GM18907 (cell line): ENCODE data around the gene TBC1D2.
"Not testable (repeated sequence)": the region's sequence is repeated elsewhere in the genome, so short reads cannot be mapped to it uniquely, and the experiment has no call there.

Source experiments
- ATAC-seq: cut with Tn5 transposase; IDR thresholded peaks from one replicate; pipeline ENCODE4 v1.9.1; 2021; ENCODE audit warnings: mild to moderate bottlenecking, moderate library complexity; ENCODE audit not compliant: unreplicated experiment

TBC1D2 gene

DNA sequence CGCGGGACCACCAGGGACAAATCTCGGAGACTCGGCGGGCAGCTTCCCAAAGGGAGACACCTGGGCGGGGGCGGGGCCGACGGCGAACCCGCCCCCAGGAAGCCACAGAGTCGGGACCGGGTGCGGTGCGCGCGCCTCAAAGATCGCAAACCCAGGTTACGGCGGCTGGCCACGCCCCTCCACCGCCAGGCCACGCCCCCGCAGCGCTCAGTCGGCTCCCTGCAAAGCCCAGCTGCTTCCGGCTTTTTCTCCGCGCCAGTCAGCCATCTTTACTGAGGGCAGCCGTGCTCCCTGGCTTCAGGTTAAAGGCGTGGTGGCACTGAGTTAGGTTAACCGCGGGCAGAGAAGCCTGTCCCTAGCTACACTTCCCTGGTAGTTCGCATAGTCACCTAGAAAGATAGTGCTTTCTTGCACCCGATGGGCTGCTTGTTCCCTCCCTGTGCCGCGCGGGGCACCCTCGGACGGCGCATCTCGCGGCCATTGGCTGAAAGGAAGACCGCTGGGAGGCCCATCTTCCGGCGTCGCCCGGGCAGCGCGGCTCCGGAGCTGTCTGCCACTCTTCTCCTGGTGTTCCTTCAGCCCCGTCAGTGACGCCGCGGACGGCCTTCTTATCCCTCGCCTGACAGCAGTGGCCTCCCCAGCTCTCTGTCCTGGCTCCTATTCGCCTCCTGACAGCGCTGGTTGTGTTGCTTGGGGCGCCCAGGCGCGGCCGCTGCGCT is at the start of gene TBC1D2:
Gene TBC1D2, minus strand, starts transcription at position 72 of the 719 bp plus-strand sequence. CDS start 108 bp downstream, outside the sequence.
- peak; percentile 91 for ATAC-seq

DNA sequence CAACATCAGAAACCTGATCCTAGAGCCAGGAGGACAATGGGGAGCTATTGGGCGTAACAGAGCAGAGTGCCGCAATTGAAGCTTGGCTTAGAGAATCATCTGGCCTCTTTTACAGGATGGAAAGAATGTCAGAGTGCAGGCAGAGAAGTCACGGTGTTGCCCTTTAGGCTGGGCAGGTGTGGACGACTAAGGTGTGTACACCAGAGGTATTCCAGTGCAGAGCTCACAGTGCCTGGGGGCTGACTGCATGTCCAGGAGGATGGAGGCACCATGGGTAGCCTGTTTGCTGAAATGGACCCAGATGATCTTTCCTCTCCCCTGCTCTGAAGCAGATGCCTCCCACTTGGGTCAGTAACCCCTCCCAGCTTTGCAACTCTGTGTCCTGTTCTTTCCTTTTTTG is 48.9 kb upstream of the TBC1D2 start:
- ATAC-seq, result no peak

- no peak for ATAC-seq
Observed at GRCh38 chr9:98303633-98304125, 48.2 kb upstream of the TBC1D2 start.

DNA sequence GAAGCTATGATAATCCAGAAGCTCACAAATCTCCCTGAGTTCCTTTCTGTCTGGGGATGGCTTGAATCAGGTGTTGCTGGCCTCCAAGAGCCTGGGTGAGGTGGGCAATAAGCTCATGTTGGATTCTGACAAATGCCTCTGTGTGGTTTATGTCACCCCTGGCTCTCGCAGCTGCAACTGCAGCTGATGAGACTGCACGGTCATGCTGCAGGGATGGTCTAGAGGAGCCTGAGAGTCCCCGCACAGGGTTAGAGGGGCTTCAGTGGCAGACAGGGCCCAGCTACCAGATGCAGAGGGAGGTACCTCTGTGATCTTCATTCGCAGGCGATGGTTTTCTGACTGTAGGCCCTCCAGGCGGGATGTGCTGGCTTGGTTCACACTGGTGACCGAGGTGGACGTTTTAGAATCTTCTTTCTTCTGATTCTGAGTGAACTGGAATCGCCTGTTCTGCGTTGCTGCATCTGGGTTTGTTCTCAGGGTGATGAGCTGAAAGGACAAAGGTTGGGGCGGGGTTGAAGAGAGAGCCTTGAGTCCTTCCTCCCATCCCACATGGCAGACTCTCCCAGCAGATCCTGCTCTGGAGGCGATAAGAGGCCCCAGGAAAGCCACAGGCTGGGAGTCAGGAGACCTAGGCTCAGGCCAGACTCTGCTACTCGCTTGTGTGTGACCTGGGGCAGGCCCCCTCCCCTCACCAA is 47.6 kb upstream of the TBC1D2 start:
- no peak for ATAC-seq

GRCh38 chr9:98302150-98302549 is 46.7 kb upstream of the TBC1D2 start:
- no peak for ATAC-seq

GRCh38 chr9:98300611-98301010 is 45.2 kb upstream of the TBC1D2 start:
- no peak for ATAC-seq

- ATAC-seq, result no peak
Observed at GRCh38 chr9:98298476-98298875, 43.0 kb upstream of the TBC1D2 start.

GRCh38 chr9:98295824-98296223 is 40.4 kb upstream of the TBC1D2 start:
- ATAC-seq, result no peak

DNA sequence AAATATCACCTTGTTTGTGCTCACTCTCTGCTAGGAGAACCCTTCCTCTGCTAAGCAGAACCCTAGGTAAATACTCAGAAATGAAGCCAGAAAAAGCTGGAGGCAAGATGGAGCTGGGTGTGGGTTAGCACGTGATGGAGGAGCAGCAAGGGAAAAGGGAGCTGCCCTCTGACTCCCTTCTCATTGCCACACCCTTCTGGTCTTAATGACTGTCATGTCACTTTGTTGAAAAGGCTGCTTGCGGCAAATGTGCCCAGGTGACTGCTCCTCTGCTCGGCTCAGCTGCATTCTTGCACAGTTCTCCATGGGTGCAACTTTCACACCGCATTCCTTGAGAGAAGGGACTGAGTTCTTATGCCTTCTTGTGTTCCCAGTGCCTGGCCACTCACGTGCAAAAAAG is 36.4 kb upstream of the TBC1D2 start:
- ATAC-seq, result no peak

DNA sequence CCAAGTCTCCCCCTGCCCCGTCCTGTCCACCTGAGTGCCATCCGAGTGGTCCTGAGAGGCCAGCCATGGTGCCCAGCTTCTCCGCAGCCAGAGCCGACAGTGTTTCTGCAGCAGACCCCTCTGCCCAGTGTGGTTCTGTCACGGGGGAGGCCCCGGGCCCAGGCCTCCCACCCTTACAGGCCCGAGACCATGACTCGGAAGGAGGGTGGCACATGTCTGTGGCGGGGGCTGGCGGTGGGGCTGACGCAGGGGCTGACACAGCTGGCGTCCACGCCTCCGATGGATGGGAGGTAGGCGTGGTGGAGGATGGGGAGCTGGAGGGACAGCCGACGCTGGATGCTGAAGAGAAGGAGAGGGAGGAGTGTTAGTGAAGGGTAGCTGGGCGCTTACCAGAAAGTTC is 35.0 kb upstream of the TBC1D2 start:
- ATAC-seq, result no peak

DNA sequence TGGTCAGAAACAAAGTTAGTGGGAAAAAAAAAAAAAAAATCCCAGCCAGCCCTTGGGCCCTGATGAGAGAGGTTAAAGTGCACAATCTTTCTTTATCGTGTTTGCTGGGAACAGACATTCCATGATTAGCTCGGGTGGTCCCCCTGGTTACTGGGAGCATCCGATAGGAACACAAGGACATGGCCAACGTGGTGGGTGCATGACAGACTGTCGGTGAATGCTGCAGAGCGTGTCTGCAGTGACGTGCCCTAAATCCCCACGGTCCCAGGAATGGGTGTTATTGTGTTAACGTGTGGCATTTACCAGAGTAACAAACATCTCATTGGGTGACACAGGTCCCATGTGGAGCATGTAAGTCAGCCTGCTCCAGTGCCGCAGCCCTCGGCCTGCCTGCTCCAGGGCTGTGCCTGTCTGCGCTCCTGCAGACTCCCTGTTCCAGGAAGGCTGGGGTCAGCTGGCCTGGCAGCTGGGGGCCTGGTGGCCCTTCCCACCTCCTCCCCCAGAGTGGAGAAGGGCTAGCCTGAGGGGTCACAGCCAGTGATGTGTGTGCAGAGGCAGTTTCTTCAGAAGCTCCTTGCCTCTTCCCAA is 34.3 kb upstream of the TBC1D2 start:
- ATAC-seq, result no peak

- no peak for ATAC-seq
Observed at GRCh38 chr9:98288881-98289280, 33.4 kb upstream of the TBC1D2 start.

DNA sequence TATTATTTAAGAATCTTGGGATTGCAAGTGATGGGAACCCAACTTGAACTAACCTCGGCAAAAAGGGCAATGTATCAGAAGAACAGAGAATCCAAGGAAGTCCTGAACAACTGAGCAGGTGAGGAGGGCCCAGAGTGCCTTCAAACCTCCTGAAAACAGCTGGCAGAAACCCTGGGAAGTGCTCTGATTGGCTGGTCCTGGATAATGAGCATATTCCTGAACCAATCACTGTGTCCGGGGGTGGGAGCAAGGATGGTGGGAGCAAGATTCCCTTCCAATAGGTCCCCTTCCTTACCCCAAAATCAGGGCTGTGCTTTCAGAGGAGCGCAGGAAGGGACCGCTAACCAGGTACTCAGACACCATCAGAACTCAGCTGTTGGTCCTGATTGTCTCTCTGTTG is 31.9 kb upstream of the TBC1D2 start:
- ATAC-seq, result no peak

- ATAC-seq, result no peak
Observed at GRCh38 chr9:98285446-98285845, 30.0 kb upstream of the TBC1D2 start.

DNA sequence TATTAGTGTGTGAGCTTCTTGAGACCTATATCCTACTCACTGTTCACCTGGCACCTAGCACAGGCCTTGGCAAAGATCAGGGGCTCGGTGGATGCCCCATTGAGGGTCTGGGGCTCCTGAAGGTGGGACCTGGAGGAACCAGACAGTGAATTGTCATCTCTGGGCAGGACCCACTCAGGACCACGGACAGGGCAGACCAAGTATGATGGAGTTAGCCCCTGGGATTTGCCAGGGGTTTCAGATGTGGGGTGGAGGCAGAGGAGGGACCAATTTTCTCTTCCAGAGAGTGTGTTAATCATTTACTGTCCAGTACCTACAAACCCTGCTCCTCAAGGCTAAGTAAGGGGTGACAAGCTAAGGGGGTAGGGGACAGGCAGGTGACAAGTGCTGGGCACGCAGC is 29.3 kb upstream of the TBC1D2 start:
- no peak for ATAC-seq

DNA sequence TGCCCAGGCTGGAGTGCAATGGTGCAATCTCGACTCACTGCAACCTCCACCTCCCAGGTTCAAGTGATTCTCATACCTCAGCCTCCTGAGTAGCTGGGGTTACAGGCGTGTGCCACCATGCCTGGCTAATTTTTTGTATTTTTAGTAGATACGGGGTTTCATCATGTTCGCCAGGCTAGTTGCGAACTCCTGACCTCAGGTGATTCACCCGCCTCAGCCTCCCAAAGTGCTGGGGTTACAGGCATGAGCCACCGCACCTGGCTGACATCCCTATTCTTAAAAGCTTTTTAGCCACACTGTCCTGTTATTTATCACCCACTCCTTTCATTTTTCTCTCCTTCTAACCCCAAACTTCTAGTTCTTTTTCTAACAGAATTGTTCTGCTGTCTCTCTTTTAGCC is 27.7 kb upstream of the TBC1D2 start:
- not testable (repeated sequence) for ATAC-seq

DNA sequence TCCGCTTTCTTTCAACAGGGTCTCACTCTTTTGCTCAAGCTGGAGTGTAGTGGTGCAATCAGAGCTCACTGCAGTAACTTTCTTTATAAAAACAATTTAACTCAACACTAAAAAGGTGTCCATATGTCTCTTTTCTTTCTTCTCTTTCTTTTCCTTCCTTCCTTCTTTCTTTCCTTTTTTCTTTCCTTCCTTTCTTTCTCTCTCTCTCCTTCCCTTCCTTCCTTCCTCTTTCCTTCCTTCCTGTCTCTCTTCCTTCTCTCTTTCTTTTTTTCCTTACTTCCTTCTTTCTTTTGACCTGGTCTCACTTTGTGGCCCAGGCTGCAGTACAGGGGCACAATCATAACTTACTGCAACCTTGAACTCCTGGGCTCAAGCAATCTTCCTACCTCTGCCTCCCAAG is 25.8 kb upstream of the TBC1D2 start:
- no peak for ATAC-seq

GRCh38 chr9:98280574-98280973 is 25.1 kb upstream of the TBC1D2 start:
- ATAC-seq, result no peak

DNA sequence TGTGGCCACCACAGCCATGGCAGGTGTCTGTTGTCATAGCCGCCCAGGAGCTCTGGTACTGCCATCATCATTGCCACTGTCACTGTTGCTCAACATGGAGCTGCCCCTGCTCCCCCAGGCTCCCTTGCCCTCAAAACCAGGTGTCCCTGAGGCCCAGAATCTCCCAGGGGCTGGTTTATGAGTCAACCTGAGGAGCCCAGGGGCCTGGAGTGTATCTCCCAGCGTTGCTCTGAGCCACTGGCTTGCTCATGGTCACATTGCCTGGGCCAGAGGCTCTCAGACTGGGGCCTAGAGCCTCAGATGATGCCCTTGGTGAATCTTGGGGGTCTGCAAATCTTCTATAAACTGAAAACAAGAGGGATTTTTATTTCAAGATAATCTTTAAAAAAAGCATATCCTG is 24.7 kb upstream of the TBC1D2 start:
- no peak for ATAC-seq

DNA sequence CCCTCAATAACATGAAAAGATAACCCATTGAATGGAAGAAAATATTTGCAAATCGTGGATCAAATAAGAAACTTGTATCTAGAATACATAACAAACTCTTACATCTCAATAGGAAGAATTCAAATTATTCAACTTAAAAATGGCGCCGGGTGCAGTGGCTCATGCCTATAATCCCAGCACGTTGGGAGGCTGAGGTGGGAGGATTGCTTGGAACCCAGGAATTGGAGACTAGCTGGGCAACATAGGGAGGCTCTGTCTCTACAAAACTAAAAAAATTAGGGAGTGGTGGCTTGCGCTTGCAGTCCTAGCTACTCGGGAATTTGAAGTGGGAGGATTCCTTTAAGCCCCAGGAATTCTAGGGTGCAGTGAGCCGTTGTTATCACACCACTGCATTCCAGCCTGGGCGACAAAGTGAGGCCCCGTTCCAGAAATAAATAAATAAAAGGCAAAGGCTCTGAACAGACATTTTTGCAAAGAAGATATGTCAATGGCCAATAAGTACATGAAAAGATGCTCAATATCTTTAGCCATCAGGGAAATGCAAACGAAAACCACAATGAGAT is 21.5 kb upstream of the TBC1D2 start:
- no peak for ATAC-seq

DNA sequence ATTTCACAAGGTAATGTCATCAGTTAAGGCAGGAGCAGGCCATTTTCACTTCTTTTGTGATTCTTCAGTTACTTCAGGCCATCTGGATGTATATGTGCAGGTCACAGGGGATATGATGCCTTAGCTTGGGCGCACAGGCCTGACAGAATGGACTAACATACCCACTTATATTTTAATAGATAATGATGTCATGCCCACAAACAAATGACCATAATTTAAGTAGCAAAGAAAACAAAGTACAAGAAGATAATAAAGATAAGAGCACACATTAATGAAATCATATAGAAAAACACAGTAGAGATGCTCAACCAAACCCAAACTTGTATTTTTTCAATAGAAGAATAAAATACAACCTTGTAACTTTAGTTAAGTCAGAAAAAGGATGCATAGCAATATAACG is 19.7 kb upstream of the TBC1D2 start:
- no peak for ATAC-seq

- no peak for ATAC-seq
Observed at GRCh38 chr9:98272083-98272482, 16.6 kb upstream of the TBC1D2 start.
